GM12878 (cell line): Measurements from ENCODE around the gene MUC16.

Source experiments
- EED ChIP-seq: sonication (generic); IDR thresholded peaks from 2 replicates; pipeline ENCODE4 v1.6.1; 2016; ENCODE audit warnings: antibody characterized with exemption, low read depth
- EP300 ChIP-seq, 2 experiments: fragments of 150-350 bp in 1 of 2; IDR thresholded peaks; 2 replicates each; pipeline ENCODE4 v1.6.1; 2011 to 2012; ENCODE audit warnings: low read depth in 2 of 2, low read length in 2 of 2, borderline replicate concordance in 1 of 2, improper control_type of control experiment in 1 of 2, inconsistent platforms in 1 of 2; ENCODE audit not compliant: control insufficient read depth in 1 of 2
- EZH2 ChIP-seq: IDR thresholded peaks from 2 replicates; pipeline ENCODE4 v1.6.1; 2012; ENCODE audit warnings: low read depth, mild to moderate bottlenecking, control low read depth, inconsistent platforms, low read length, borderline replicate concordance; ENCODE audit not compliant: control insufficient read depth
- HDAC6 ChIP-seq: fragments of 200-600 bp; sonication (generic); IDR thresholded peaks from one replicate; pipeline ENCODE4 v1.8.0; 2017; ENCODE audit warnings: antibody characterized with exemption; ENCODE audit not compliant: unreplicated experiment
- JUND ChIP-seq: IDR thresholded peaks from 2 replicates; pipeline ENCODE4 v1.6.1; 2012; ENCODE audit warnings: low read depth, mild to moderate bottlenecking, low read length, improper control_type of control experiment, moderate library complexity
- NR2C2 ChIP-seq: IDR thresholded peaks from 2 replicates; pipeline ENCODE4 v1.6.1; 2011; ENCODE audit warnings: borderline replicate concordance, low read depth; ENCODE audit not compliant: control insufficient read depth, insufficient read length
- RAD21 ChIP-seq: IDR thresholded peaks from 2 replicates; pipeline ENCODE4 v1.6.1; 2011; ENCODE audit warnings: mild to moderate bottlenecking, low read depth, low read length, moderate library complexity; ENCODE audit not compliant: insufficient read depth
- RAD51 ChIP-seq: fragments of 450-650 bp; IDR thresholded peaks from 2 replicates; pipeline ENCODE4 v1.6.1; 2016; ENCODE audit warnings: moderate library complexity, mild to moderate bottlenecking, inconsistent platforms
- SP1 ChIP-seq: IDR thresholded peaks from one replicate; pipeline ENCODE4 v1.6.1; 2011; ENCODE audit warnings: low read depth, low read length
- STAT1 ChIP-seq: fragments of 450-650 bp; conservative IDR thresholded peaks from 2 replicates; pipeline ENCODE4 v1.6.1; 2014; ENCODE audit warnings: antibody characterized with exemption, mild to moderate bottlenecking
- TF ChIP-seq, protein P1 (sequence below), 3 experiments: IDR thresholded peaks in 2 of 3; conservative IDR thresholded peaks in 1 of 3; 2 replicates each; pipeline ENCODE4 v1.5.1; 2011; ENCODE audit warnings: low read depth in 3 of 3, low read length in 3 of 3, mild to moderate bottlenecking in 3 of 3, control low read depth in 2 of 3, moderate library complexity in 2 of 3, inconsistent platforms in 1 of 3, mixed read lengths in 1 of 3; ENCODE audit not compliant: control insufficient read depth in 2 of 3, insufficient read depth in 1 of 3; ENCODE audit errors: extremely low read depth in 1 of 3
- TF ChIP-seq, protein P2 (sequence below): IDR thresholded peaks from 2 replicates; pipeline ENCODE4 v1.6.1; 2012; ENCODE audit warnings: low read depth, low read length, improper control_type of control experiment

DNA sequence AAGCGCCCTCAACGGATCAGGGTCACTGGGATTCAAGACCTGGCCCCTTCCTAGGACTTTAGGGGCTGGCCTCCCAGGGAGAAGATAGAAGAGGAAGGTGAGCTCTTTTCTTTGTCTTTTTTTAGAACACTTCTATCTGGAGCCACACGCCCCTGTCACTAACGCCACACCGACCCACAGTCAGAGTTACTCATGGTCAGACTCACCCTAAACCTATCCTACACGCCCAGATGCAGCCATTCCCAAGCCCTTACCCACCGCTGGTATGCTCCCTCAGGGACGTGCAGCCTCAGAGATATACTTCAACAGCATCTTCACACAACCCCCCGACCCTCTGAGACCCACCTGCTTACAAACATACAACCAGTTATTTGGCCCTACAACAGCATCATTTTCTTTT lies 29.9 kb upstream of the MUC16 start:
- TF ChIP-seq, protein P1, sequence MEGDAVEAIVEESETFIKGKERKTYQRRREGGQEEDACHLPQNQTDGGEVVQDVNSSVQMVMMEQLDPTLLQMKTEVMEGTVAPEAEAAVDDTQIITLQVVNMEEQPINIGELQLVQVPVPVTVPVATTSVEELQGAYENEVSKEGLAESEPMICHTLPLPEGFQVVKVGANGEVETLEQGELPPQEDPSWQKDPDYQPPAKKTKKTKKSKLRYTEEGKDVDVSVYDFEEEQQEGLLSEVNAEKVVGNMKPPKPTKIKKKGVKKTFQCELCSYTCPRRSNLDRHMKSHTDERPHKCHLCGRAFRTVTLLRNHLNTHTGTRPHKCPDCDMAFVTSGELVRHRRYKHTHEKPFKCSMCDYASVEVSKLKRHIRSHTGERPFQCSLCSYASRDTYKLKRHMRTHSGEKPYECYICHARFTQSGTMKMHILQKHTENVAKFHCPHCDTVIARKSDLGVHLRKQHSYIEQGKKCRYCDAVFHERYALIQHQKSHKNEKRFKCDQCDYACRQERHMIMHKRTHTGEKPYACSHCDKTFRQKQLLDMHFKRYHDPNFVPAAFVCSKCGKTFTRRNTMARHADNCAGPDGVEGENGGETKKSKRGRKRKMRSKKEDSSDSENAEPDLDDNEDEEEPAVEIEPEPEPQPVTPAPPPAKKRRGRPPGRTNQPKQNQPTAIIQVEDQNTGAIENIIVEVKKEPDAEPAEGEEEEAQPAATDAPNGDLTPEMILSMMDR (IDR thresholded peaks at IDR 0.05 in 2 of 3, conservative IDR thresholded peaks at IDR 0.05 in 1 of 3; ENCODE audit: control insufficient read depth in 2 of 3, extremely low read depth in 1 of 3, insufficient read depth in 1 of 3, low read depth in 3 of 3, low read length in 3 of 3), result no peak
- TF ChIP-seq, protein P2, sequence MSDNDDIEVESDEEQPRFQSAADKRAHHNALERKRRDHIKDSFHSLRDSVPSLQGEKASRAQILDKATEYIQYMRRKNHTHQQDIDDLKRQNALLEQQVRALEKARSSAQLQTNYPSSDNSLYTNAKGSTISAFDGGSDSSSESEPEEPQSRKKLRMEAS, result no peak
- TF ChIP-seq RAD51, result no peak
- no peak for TF ChIP-seq EED
- TF ChIP-seq EP300 (IDR thresholded peaks at IDR 0.05; ENCODE audit: borderline replicate concordance in 1 of 2, control insufficient read depth in 1 of 2, low read depth in 2 of 2, low read length in 2 of 2), result no peak
- TF ChIP-seq RAD21, result no peak
- no peak for TF ChIP-seq HDAC6
- TF ChIP-seq STAT1, result no peak
- TF ChIP-seq EZH2, result no peak
- TF ChIP-seq NR2C2, result no peak
- TF ChIP-seq SP1, result no peak
- no peak for TF ChIP-seq JUND
